HUES48 (cell line): Measurements from ENCODE around the gene SUSD2.
"Not testable (repeated sequence)": the region's sequence is repeated elsewhere in the genome, so short reads cannot be mapped to it uniquely, and the experiment has no call there.

ENCODE experiments used
- H3K27ac ChIP-seq: one replicate; pipeline ENCODE4 v1.7.0; 2013; ENCODE audit warnings: low read depth, low read length, inconsistent platforms
- H3K27me3 ChIP-seq: 2 replicates; pipeline ENCODE4 v1.6.1; 2013; ENCODE audit warnings: mild to moderate bottlenecking, low read length; ENCODE audit not compliant: control insufficient read depth, insufficient read depth
- H3K36me3 ChIP-seq: 2 replicates; pipeline ENCODE4 v1.6.1; 2013; ENCODE audit warnings: low read length; ENCODE audit not compliant: control insufficient read depth, insufficient read depth
- H3K4me1 ChIP-seq: 2 replicates; pipeline ENCODE4 v1.6.1; 2013; ENCODE audit warnings: mild to moderate bottlenecking, low read length; ENCODE audit not compliant: control insufficient read depth, insufficient read depth
- H3K4me3 ChIP-seq: 2 replicates; pipeline ENCODE4 v1.5.1; 2013; ENCODE audit warnings: mild to moderate bottlenecking, low read depth, low read length
- H3K9ac ChIP-seq: 2 replicates; pipeline ENCODE4 v1.6.1; 2013; ENCODE audit warnings: mild to moderate bottlenecking, low read depth, low read length, moderate library complexity
- H3K9me3 ChIP-seq: 2 replicates; pipeline ENCODE4 v1.6.1; 2013; ENCODE audit warnings: low read length; ENCODE audit not compliant: control insufficient read depth, insufficient read depth

Gene SUSD2

DNA sequence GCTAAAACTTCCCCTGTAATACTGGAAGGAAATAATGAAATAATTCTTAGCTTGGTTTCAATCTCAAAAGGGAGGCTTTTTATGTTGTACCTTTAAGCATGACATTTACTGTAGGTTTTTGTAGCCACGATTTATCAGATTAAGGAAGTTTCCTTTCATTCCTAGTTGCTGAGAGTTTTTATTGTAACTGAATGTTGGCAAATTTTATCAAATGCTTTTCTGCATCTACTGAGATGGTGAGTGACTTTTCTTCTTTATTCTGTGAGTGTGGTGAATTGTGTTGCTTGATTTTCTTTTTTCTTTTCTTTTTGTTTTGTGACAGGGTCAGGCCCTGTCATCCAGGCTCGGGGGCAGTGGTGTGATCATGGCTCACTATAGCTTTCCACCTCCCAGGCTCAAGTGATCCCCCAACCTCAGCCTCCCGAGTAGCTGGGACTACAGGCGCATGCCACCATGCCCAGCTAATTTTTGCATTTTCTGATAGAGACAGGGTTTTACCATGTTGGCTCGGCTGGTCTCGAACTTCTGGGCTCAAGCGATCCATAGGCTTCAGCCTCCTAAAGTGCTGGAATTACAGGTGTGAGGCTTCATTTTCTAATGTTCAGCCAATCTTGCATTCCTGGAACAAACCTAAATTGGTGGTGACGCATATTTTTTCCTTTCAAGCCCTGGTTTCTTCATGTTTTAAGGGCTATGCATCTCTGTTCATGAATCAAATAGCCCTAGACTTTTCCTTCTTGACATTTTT, 26.2 kb downstream of the SUSD2 start:
- Histone ChIP-seq H3K4me3 (no peak overlapping the region), H3K9me3 (peaks cover 8% of the 10 kb centered on the region; the same call in 1 of the 2 replicates), H3K4me1 (peaks cover 9% of the 10 kb centered on the region), H3K36me3 (no peaks in the 10 kb centered on the region), H3K27me3 (no peaks in the 10 kb centered on the region), H3K9ac (no peak overlapping the region), H3K27ac (peak overlapping the region; percentile 95)

DNA sequence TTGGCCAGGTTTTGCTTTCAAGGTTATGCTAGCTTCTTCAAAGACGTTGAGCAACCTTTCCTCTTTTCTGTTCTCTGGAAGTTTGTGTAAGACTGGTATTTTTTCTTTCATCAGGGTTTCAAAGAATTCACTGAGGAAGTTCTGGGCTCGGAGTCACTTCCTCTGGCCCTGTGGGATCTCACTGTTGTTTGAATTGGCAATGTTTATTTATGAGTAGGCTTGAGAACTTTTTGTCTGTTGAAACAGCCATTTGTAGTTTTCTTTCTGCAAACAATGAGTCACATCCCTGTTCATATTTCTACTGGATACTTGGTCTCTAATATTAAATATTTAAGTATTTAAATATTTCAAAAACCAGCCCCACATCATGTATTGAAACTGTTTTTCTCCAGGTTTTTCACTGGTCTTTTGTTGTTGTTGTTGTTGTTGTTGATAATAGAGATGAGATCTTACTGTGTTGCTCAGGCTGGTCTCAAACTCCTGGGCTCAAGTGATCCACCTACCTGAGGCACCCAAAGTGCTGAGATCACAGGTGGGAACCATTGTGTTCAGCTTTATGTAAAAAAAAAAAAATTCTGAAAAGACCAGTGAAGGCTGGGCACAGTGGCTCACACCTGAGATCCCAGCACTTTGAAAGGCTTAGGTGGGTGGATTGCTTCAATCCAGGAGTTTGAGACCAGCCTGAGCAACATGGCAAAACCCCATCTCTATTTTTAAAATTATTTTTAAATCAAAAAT, 26.9 kb downstream of the SUSD2 start:
- Histone ChIP-seq H3K27me3 (no peaks in the 10 kb centered on the region), H3K27ac (peak overlapping the region; percentile 95), H3K9ac (no peak overlapping the region), H3K9me3 (peaks cover 8% of the 10 kb centered on the region; the same call in 1 of the 2 replicates), H3K4me3 (no peak overlapping the region), H3K36me3 (no peaks in the 10 kb centered on the region), H3K4me1 (peaks cover 9% of the 10 kb centered on the region)

DNA sequence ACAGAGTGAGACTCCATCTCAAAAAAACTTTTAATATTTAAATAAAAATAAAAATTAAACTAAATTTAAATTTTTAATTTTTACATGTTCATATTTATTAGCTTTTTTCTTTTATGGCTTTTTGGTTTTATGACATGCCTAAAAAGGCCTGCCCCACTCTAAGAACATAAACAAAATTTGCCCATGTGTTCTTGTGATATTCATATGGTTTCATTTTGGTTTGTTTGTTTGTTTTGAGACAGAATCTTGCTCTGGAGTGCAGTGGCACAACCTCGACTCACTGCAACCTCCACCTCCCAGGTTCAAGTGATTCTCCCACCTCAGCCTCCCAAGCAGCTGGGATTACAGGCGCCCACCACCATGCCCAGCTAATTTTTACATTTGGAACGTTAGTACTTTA, 27.7 kb downstream of the SUSD2 start:
- Histone ChIP-seq H3K27me3 (no peaks in the 10 kb centered on the region), H3K9ac (no peak overlapping the region), H3K27ac (no peak overlapping the region), H3K9me3 (peaks cover 8% of the 10 kb centered on the region; the same call in 1 of the 2 replicates), H3K4me3 (no peak overlapping the region), H3K4me1 (peaks cover 9% of the 10 kb centered on the region), H3K36me3 (no peaks in the 10 kb centered on the region)

GRCh38 chr22:24209687-24210086, 28.4 kb downstream of the SUSD2 start:
- Histone ChIP-seq H3K27ac (no peak overlapping the region), H3K9ac (no peak overlapping the region), H3K36me3 (no peaks in the 10 kb centered on the region), H3K4me3 (no peak overlapping the region), H3K27me3 (no peaks in the 10 kb centered on the region), H3K4me1 (peaks cover 9% of the 10 kb centered on the region), H3K9me3 (peaks cover 6% of the 10 kb centered on the region; the same call in 1 of the 2 replicates)

GRCh38 chr22:24210409-24210808, 29.1 kb downstream of the SUSD2 start:
- not testable (repeated sequence) for H3K36me3 ChIP-seq, H3K4me1 ChIP-seq, H3K27ac ChIP-seq, H3K4me3 ChIP-seq, H3K27me3 ChIP-seq, H3K9me3 ChIP-seq, H3K9ac ChIP-seq

GRCh38 chr22:24211716-24212115, 30.4 kb downstream of the SUSD2 start:
- not testable (repeated sequence) for H3K9me3 ChIP-seq, H3K4me3 ChIP-seq, H3K27me3 ChIP-seq, H3K27ac ChIP-seq, H3K9ac ChIP-seq, H3K36me3 ChIP-seq, H3K4me1 ChIP-seq

- H3K9ac ChIP-seq, H3K27me3 ChIP-seq, H3K27ac ChIP-seq, H3K4me3 ChIP-seq, H3K9me3 ChIP-seq, H3K4me1 ChIP-seq, H3K36me3 ChIP-seq: not testable (repeated sequence)
Measured at GRCh38 chr22:24213111-24213510, 31.8 kb downstream of the SUSD2 start.

GRCh38 chr22:24214467-24215285, 33.4 kb downstream of the SUSD2 start:
- H3K27me3 ChIP-seq: no peaks in the 10 kb centered on the region

GRCh38 chr22:24216541-24217209, 35.4 kb downstream of the SUSD2 start:
- Histone ChIP-seq H3K27me3 (no peaks in the 10 kb centered on the region), H3K27ac (no peak overlapping the region), H3K36me3 (no peaks in the 10 kb centered on the region), H3K9me3 (no peaks in the 10 kb centered on the region), H3K4me1 (no peaks in the 10 kb centered on the region), H3K4me3 (no peak overlapping the region), H3K9ac (no peak overlapping the region)

More at GRCh38 chr22:24214467-24215285, 33.4 kb downstream of the SUSD2 start:
- no peaks in the 10 kb centered on the region for H3K4me1 ChIP-seq
- H3K27ac ChIP-seq: no peak overlapping the region
- H3K4me3 ChIP-seq: no peak overlapping the region
- H3K9me3 ChIP-seq: no peaks in the 10 kb centered on the region
- no peak overlapping the region for H3K9ac ChIP-seq
- H3K36me3 ChIP-seq: no peaks in the 10 kb centered on the region

- Histone ChIP-seq H3K4me3 (no peak overlapping the region), H3K9ac (no peak overlapping the region), H3K4me1 (no peaks in the 10 kb centered on the region), H3K27ac (no peak overlapping the region), H3K9me3 (no peaks in the 10 kb centered on the region), H3K27me3 (no peaks in the 10 kb centered on the region), H3K36me3 (no peaks in the 10 kb centered on the region)
Measured at GRCh38 chr22:24217384-24217783, 36.1 kb downstream of the SUSD2 start.
